Hepatocyte (in vitro differentiated cells): ENCODE results near the gene ADPRH. TPM values are rescaled to one million over a fixed set of nuclear protein-coding genes. Genes with fewer than 3 reads are reported as not detected.
"Not testable (repeated sequence)": the region's sequence is repeated elsewhere in the genome, so short reads cannot be mapped to it uniquely, and the experiment has no call there.

Experiments used
- DNase-seq: peaks from one replicate; pipeline ENCODE4 v3.0.0-alpha.2; 2016; ENCODE audit warnings: low spot score
- H2AFZ ChIP-seq: fragments of 200-600 bp; sonication (generic); 2 replicates; pipeline ENCODE4 v1.6.0; 2016; ENCODE audit warnings: antibody characterized with exemption, mild to moderate bottlenecking
- H3K27ac ChIP-seq: fragments of 200-600 bp; sonication (generic); 2 replicates; pipeline ENCODE4 v1.5.1; 2016; ENCODE audit warnings: mild to moderate bottlenecking
- H3K27me3 ChIP-seq: fragments of 200-600 bp; sonication (generic); 2 replicates; pipeline ENCODE4 v1.6.1; 2016
- H3K36me3 ChIP-seq: fragments of 200-600 bp; sonication (generic); replicated peaks from 2 replicates; pipeline ENCODE4 v1.5.1; 2016; ENCODE audit warnings: low read depth; ENCODE audit not compliant: insufficient read depth
- H3K4me1 ChIP-seq: fragments of 200-600 bp; sonication (generic); 2 replicates; pipeline ENCODE4 v1.5.1; 2016; ENCODE audit warnings: mild to moderate bottlenecking, moderate library complexity; ENCODE audit not compliant: insufficient read depth
- H3K4me2 ChIP-seq: fragments of 200-600 bp; sonication (generic); 2 replicates; pipeline ENCODE4 v1.6.0; 2016
- H3K4me3 ChIP-seq: fragments of 200-600 bp; sonication (generic); 2 replicates; pipeline ENCODE4 v1.5.1; 2016; ENCODE audit warnings: mild to moderate bottlenecking
- H3K79me2 ChIP-seq: fragments of 200-600 bp; sonication (generic); 2 replicates; pipeline ENCODE4 v1.6.0; 2017; ENCODE audit warnings: mild to moderate bottlenecking
- H3K9me2 ChIP-seq: fragments of 200-600 bp; sonication (generic); replicated peaks from 2 replicates; pipeline ENCODE4 v1.6.0; 2017; ENCODE audit warnings: mild to moderate bottlenecking; ENCODE audit not compliant: insufficient read depth
- H3K9me3 ChIP-seq: fragments of 200-600 bp; sonication (generic); 2 replicates; pipeline ENCODE4 v1.5.1; 2016; ENCODE audit warnings: low read depth, mild to moderate bottlenecking
- H4K20me1 ChIP-seq: fragments of 200-600 bp; sonication (generic); 2 replicates; pipeline ENCODE4 v1.6.0; 2016; ENCODE audit warnings: mild to moderate bottlenecking; ENCODE audit not compliant: insufficient read depth, poor library complexity, severe bottlenecking
- EZH2 ChIP-seq: fragments of 200-600 bp; sonication (generic); IDR thresholded peaks from 2 replicates; pipeline ENCODE4 v1.6.1; 2016; ENCODE audit warnings: antibody characterized with exemption, mild to moderate bottlenecking, borderline replicate concordance
- EZH2phosphoT487 ChIP-seq: fragments of 200-600 bp; sonication (generic); IDR thresholded peaks from one replicate; pipeline ENCODE4 v1.6.1; 2018; ENCODE audit warnings: antibody characterized with exemption, mild to moderate bottlenecking, low read depth, moderate library complexity; ENCODE audit not compliant: unreplicated experiment, severe bottlenecking
- WGBS: methylation state at CpG from one replicate; pipeline ENCODE4 v1.1.6; 2016; ENCODE audit warnings: low lambda C conversion rate; ENCODE audit errors: missing lambda C conversion rate; 5-methylcytosine and 5-hydroxymethylcytosine counted together
- polyA plus RNA-seq: library from polyadenylated mRNA; unstranded; fragments of >200 nt; fragmentation: Nextera tagmentation; extraction: Ambion mirVana; gene quantifications from 2 replicates; pipeline ENCODE4 v1.2.1, GENCODE V29; 2016
- total RNA-seq: library from RNA; depleted of rRNA; stranded (reverse); fragments of >200 nt; gene quantifications from 2 replicates; pipeline ENCODE4 v1.2.3, GENCODE V29; 2014
- TF ChIP-seq, protein P1 (sequence below): fragments of 200-600 bp; sonication (generic); IDR thresholded peaks from 2 replicates; pipeline ENCODE4 v1.5.1; 2016; ENCODE audit warnings: antibody characterized with exemption, mild to moderate bottlenecking; ENCODE audit not compliant: poor library complexity

Gene ADPRH
- total and polyA plus RNA-seq, 2 experiments from 2014 or later: 1.5 to 1.8 TPM

DNA sequence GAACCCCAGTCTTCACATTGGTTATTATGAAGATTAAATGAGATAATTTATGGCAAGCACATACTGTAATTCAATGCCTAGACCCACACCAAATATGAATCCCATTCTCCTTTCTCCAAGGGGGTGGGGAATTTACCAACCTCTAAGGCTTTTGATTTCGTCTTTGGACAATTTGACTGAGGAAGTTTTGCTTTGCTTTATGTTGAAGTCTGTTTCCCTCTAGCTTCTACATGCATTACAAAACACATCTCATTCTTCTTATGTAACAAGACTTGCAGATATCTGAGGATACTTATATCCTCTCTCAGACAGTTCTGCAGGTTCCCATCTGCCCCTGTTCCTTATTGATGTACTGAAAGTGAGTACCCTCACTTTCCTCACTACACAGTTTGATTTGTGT is 32.1 kb upstream of the ADPRH start:
- Histone ChIP-seq H3K27ac (no peak overlapping the region), H3K4me1 (no peaks in the 10 kb centered on the region), H3K36me3 (no peaks in the 10 kb centered on the region), H3K9me3 (no peaks in the 10 kb centered on the region), H3K4me3 (no peak overlapping the region), H3K79me2 (no peaks in the 10 kb centered on the region), H3K9me2 (no peaks in the 10 kb centered on the region), H2AFZ (no peak overlapping the region), H3K27me3 (no peaks in the 10 kb centered on the region), H4K20me1 (no peaks in the 10 kb centered on the region), H3K4me2 (no peak overlapping the region)
- 88% methylated on average over 1 of the region's 1 CpG for WGBS
- no peak for DNase-seq
- TF ChIP-seq, protein P1, sequence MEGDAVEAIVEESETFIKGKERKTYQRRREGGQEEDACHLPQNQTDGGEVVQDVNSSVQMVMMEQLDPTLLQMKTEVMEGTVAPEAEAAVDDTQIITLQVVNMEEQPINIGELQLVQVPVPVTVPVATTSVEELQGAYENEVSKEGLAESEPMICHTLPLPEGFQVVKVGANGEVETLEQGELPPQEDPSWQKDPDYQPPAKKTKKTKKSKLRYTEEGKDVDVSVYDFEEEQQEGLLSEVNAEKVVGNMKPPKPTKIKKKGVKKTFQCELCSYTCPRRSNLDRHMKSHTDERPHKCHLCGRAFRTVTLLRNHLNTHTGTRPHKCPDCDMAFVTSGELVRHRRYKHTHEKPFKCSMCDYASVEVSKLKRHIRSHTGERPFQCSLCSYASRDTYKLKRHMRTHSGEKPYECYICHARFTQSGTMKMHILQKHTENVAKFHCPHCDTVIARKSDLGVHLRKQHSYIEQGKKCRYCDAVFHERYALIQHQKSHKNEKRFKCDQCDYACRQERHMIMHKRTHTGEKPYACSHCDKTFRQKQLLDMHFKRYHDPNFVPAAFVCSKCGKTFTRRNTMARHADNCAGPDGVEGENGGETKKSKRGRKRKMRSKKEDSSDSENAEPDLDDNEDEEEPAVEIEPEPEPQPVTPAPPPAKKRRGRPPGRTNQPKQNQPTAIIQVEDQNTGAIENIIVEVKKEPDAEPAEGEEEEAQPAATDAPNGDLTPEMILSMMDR: no peak
- TF ChIP-seq EZH2phosphoT487 (no peak), EZH2 (no peak)

DNA sequence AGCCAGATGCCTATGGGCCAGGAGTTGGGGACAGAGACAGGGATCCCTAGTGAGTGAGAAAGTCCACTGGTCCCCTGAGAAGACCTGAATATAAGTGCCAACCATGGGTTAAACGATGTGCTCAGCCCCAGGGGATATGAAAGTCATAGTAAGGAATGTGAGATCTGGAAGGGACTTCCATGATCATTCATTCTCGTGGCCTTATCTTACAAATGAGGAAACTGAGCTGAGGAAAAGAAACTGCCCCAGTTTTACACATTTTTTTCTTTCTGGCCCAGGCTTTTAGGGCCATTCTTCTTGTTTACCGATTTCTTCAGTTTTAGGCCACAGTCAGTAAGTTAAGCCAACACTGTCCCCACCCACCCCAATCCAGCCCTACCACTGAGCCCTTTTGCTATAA is 31.0 kb upstream of the ADPRH start:
- Histone ChIP-seq H3K9me2 (no peaks in the 10 kb centered on the region), H3K4me2 (no peak overlapping the region), H3K79me2 (no peaks in the 10 kb centered on the region), H3K4me1 (no peaks in the 10 kb centered on the region), H2AFZ (no peak overlapping the region), H3K36me3 (no peaks in the 10 kb centered on the region), H3K4me3 (no peak overlapping the region), H3K27ac (no peak overlapping the region), H4K20me1 (no peaks in the 10 kb centered on the region), H3K27me3 (no peaks in the 10 kb centered on the region), H3K9me3 (no peaks in the 10 kb centered on the region)
- no peak for DNase-seq
- TF ChIP-seq EZH2phosphoT487: no peak
- no peak for TF ChIP-seq EZH2
- TF ChIP-seq, protein P1: no peak
- whole genome bisulfite sequencing: 56% methylated on average over 3 of the region's 3 CpGs

DNA sequence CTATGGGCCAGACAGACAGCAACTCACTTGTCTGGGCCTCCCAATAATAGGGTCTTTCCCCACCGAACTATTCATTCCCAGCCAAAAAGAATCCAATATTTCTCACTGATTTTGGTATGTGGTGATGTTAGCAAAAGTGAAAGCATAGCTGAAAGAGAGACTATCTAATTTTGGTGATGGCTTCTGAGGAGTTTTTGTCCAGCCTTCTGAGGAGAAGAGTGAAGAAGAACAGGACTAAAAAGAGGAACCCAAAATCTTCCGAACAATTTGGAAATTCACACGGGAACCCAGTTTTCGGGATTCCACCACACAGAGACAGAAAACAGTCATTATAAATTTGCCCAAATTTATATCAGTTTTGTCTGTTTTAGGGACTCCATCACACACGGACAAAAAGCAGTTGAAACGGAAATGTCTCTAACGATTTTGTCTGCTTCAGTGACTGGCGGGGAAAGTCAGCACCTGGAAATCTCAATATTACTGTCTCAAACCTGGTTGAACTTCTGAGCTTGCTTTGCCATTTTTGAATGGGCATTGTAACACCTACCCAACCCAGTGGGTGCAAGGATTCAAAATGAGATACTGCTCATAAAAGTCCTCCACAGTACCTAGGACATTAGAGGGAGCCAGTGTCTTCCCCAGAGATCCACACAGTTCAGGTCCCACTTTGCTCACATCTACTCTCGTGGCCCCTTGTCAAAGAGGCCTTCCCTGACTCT is 28.9 kb upstream of the ADPRH start:
- H3K36me3 ChIP-seq: no peaks in the 10 kb centered on the region
- H2AFZ ChIP-seq: no peak overlapping the region
- no peak overlapping the region for H3K4me2 ChIP-seq
- H3K79me2 ChIP-seq: no peaks in the 10 kb centered on the region
- H3K4me1 ChIP-seq: no peaks in the 10 kb centered on the region
- no peak for DNase-seq
- no peak overlapping the region for H3K27ac ChIP-seq
- no peaks in the 10 kb centered on the region for H3K27me3 ChIP-seq
- WGBS: 95% methylated on average over 9 of the region's 9 CpGs
- no peaks in the 10 kb centered on the region for H3K9me3 ChIP-seq
- TF ChIP-seq EZH2phosphoT487: no peak
- TF ChIP-seq EZH2: no peak
- TF ChIP-seq, protein P1: no peak
- H3K9me2 ChIP-seq: no peaks in the 10 kb centered on the region
- H4K20me1 ChIP-seq: no peaks in the 10 kb centered on the region
- H3K4me3 ChIP-seq: no peak overlapping the region

DNA sequence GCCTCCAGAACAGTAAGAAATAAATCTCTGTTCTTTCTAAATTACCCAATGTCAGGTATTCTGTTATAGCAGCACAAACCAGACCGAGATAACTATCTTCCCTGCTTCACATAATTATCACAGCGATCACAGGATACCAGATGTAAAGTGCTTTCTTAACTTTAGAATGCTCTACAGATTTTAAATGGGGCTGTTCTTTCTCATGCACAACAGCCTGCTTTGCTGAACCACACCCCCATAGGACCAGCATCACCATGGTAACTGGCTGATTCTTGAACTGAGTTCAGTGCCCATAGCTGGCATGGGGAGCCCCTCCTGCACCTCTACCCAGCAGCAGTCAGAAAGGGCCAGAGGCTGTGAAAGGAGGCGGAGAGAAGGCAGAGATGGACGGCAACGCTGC is 27.7 kb upstream of the ADPRH start:
- Histone ChIP-seq H3K9me2 (no peaks in the 10 kb centered on the region), H3K27ac (no peak overlapping the region), H3K27me3 (no peaks in the 10 kb centered on the region), H3K4me1 (no peaks in the 10 kb centered on the region), H3K79me2 (no peaks in the 10 kb centered on the region), H3K9me3 (no peaks in the 10 kb centered on the region), H2AFZ (no peak overlapping the region), H3K4me3 (no peak overlapping the region), H3K4me2 (no peak overlapping the region), H4K20me1 (no peaks in the 10 kb centered on the region), H3K36me3 (no peaks in the 10 kb centered on the region)
- 77% methylated on average over 5 of the region's 5 CpGs for WGBS
- TF ChIP-seq, protein P1: no peak
- no peak for TF ChIP-seq EZH2
- no peak for DNase-seq

DNA sequence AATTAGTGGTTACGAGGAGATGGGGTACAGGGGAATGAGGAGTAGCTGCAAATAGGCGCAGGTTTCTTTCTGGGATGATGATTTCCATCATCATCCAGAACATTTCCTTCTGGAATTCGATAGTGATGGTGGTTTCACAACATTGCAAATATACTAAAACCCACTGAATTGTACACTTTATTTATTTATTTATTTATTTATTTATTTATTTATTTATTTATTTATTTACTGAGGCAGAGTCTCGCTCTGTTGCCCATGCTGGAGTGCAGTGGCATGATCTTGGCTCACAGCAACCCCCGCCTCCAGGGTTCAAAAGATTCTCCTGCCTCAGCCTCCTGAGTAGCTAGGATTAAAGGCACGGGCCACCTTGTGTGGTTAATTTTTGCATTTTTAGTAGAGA is 26.4 kb upstream of the ADPRH start:
- not testable (repeated sequence) for DNase-seq, H3K9me3 ChIP-seq, H3K9me2 ChIP-seq, H3K4me1 ChIP-seq, H3K27me3 ChIP-seq, H2AFZ ChIP-seq, H3K79me2 ChIP-seq, H3K4me2 ChIP-seq, H3K4me3 ChIP-seq, H4K20me1 ChIP-seq, H3K27ac ChIP-seq, H3K36me3 ChIP-seq
- WGBS: 97% methylated on average over 6 of the region's 6 CpGs
